GM19023 (cell line): ENCODE results near the gene CTDSPL.

Experiments
- ATAC-seq: cut with Tn5 transposase; IDR thresholded peaks from one replicate; pipeline ENCODE4 v1.9.1; 2021; ENCODE audit warnings: mild to moderate bottlenecking, moderate library complexity; ENCODE audit not compliant: unreplicated experiment

Gene CTDSPL

DNA sequence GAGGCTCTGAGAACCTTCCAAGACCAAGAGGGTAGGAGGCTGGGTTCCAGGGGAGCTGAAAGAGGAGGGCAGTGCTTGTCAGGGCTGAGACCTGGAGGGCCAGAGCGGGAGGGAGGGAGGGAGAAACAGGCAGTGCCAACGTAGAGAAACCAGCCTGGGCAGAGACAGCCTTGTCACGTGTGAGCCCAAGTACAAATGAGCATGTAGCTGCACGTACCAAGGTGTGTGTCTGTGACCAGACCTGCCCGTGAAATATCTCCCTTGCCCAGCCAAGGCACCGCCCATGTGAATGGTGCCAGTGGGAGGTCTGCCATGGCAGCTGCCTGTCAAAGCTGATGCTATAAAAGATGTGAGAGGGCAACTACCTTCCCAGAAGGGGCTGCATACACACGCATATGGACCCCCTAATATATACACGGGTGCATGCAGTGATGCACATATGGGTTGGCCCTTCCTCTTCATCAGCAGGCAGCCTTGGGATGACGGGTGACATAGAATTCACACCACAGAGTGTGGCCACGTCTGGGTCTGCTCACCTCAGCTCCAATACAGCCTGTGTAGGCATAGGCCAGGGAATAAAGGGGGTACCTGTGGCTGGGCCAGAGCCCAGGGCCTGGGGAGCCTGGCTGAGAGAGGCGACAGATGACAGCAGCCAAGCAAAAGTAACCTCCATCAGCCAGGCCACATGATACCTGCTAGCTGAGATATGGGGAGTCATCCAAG, 7.8 kb upstream of the CTDSPL start:
- no peak for ATAC-seq

DNA sequence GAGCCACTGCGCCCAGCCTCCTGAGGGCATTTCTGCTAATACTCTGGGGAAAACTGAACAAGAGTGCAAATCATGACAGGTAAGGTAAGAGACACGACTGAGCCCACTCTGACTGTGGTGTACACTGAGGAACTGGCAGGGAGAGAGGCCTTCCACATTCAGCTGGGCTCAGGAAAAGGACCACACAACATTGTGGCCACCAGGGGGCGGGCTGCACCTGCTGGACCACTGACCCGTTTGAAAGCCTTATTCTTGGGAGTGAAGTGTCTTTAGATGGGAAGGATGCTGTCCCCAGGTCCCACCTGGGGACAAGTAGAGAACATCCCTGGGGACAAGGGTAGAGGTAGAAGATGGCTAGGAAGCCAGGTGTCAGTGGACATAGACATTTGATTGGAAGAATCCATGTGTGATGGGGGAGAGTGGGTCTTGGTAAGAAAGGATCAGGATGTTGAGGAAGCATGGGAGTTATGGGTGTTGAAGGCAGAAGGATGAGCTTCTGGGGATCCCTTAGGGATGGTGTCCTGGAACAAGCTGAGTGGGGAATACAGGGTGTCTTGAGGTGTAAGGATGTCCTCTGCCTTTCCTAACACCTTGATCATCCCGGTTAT, 6.2 kb upstream of the CTDSPL start:
- ATAC-seq = no peak

GRCh38 chr3:37856381-37856780, 5.3 kb upstream of the CTDSPL start:
- no peak for ATAC-seq

DNA sequence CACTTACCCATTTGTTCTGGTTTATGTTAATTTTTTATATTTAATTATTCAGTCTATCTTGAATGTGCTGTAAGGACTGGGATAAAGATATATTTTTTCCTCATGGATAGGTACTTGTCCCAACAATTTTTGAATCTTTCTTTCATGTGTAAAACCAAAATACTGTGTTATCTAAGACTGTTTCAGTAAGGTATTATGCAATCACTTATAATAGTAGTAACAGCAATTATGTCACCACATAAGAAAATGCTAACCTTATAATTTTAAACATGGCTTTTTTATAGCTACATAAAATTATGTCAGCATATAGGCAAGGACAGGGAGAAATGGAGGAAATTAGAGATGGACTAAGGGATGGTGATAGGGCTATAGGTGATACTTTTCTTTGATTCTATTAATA, 2.9 kb upstream of the CTDSPL start:
- no peak for ATAC-seq

- ATAC-seq = no peak
Measured at GRCh38 chr3:37859354-37859753, 2.3 kb upstream of the CTDSPL start.

GRCh38 chr3:37859908-37860199, 1.8 kb upstream of the CTDSPL start:
- no peak for ATAC-seq

GRCh38 chr3:37862219-37862902, 681 bp downstream of the CTDSPL start:
- no peak for ATAC-seq

DNA sequence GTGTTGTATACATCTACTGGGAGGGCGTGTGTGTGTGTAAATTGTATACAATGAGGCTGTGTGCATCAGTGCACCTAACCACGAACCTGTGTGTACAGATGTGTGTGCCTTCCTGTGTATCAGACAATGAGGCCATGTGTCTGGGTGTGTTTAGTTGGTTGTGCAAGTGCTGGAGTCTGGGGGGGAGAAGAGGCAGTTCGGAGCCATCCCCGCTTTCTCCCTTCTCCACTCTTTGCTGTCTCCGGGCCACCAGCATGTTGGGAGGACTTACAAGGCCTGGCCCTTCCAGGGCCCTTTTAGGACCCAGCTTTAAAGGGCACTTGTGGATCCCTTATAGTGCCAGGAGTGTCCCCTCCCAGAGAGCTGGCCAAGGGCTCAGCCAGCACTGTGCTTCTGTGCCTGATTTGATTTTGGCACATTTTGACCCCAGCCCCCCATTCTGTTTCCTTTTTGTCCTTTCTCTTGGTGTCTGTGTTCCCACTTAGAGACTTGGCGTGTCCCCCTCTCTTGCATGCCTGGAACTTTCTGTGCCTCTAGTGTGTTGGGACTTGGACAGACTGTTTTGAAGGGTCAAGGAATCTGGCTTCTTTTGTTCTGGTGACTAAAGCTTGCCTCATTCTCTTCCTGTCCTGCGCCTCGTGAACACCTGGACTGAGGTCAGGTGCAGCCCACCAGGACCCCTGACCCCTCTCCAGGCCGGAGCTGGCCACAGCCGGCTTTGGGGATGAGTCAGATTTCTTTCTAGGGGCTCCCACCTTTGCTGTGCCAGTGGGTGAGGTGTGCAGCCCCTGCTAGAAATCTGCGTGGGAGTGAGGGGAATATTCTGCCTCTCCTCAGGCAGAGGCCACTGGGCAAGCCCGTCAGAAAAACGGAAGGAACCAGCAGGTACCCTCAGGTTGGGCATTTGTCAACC, 1.5 kb downstream of the CTDSPL start:
- ATAC-seq = no peak

GRCh38 chr3:37863949-37864822, 2.5 kb downstream of the CTDSPL start:
- no peak for ATAC-seq

DNA sequence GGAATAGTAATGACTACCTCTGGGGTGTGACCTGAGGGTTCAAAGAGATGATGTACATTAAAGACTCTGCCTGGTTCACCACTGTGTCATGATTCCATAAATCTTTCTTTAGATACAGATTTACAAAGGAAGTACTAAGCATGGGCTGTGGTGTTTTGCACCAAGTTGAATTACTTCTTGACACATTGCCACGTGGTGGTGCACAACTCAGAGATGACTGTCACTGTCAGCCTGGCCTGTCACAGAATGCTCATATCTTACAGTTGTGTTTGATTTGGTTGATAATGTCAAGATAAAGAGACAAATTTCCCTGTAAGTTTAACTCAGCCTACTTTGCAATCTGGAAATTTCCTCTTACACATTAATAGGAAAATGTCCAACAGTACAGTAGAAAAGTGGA, 3.2 kb downstream of the CTDSPL start:
- no peak for ATAC-seq

DNA sequence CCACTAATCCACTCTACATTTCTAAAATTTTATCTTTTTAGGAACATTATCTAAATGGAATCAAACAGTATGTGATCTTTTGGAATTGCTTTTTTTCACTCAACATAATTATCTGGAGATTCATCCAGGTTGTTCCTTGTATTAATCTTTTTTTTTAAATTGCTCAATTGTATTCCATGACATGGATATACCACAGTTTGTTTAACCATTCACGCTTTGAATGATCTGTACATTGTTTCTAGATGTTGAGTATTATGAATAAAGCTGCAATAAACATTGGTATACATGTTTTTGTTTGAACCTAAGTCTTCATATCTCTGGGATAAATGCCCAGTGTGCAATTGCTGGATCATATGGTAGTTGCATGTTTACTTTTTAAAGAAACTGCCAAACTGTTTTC, 5.5 kb downstream of the CTDSPL start:
- ATAC-seq = no peak

- ATAC-seq = no peak
Measured at GRCh38 chr3:37871858-37872257, 10.2 kb downstream of the CTDSPL start.

- ATAC-seq = no peak
Measured at GRCh38 chr3:37872413-37873160, 10.9 kb downstream of the CTDSPL start.

- no peak for ATAC-seq
Measured at GRCh38 chr3:37876279-37876678, 14.6 kb downstream of the CTDSPL start.

DNA sequence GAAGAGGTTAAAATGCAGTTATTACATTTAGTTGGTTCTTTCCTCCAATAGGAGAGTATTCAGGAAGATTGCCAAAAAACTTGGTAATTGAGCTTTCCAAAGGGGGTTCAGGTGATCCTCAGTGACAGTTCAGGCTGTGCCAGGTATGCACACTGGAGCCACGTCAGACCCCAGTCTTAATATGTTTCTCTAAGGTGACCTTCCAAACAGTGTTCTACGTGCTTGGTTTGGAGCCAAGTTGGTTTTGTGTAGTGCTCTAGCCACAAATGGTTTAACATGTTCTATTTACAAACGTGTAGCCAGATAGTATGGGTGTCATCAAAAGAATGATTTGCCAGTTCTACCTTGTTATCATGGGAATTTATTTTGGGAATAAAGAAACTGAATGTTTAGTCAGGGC, 21.0 kb downstream of the CTDSPL start:
- no peak for ATAC-seq

GRCh38 chr3:37885814-37886213, 24.1 kb downstream of the CTDSPL start:
- ATAC-seq = no peak

GRCh38 chr3:37886395-37886794, 24.7 kb downstream of the CTDSPL start:
- ATAC-seq = no peak

- no peak for ATAC-seq
Measured at GRCh38 chr3:37887062-37887461, 25.4 kb downstream of the CTDSPL start.

GRCh38 chr3:37887824-37888223, 26.1 kb downstream of the CTDSPL start:
- ATAC-seq = no peak

GRCh38 chr3:37888421-37888820, 26.7 kb downstream of the CTDSPL start:
- ATAC-seq = no peak
